Fibroblast of villous mesenchyme (primary cell): Measurements from ENCODE around the gene WDFY4. TPM values are rescaled to one million over a fixed set of nuclear protein-coding genes. Genes with fewer than 3 reads are reported as not detected.
A peak's percentile ranks its signal among the peaks of the same experiment; 100 is the strongest.

Experiments used
- DNase-seq: peaks from one replicate; pipeline ENCODE4 v3.0.0-alpha.2; 2010; ENCODE audit warnings: low read depth
- H3K4me3 ChIP-seq: 2 replicates; pipeline ENCODE4 v1.5.1; 2011; ENCODE audit warnings: low read depth, mild to moderate bottlenecking, low read length
- total RNA-seq: library from RNA; depleted of rRNA; stranded (reverse); fragments of >200 nt; gene quantifications from 2 replicates; pipeline ENCODE4 v1.2.3, GENCODE V29; 2012
- TF ChIP-seq, protein P1 (sequence below): IDR thresholded peaks from 2 replicates; pipeline ENCODE4 v1.5.1; 2012; ENCODE audit warnings: low read depth, mild to moderate bottlenecking, low read length; ENCODE audit not compliant: insufficient read depth

Gene WDFY4
- total RNA-seq, 1 donor: not detected

DNA sequence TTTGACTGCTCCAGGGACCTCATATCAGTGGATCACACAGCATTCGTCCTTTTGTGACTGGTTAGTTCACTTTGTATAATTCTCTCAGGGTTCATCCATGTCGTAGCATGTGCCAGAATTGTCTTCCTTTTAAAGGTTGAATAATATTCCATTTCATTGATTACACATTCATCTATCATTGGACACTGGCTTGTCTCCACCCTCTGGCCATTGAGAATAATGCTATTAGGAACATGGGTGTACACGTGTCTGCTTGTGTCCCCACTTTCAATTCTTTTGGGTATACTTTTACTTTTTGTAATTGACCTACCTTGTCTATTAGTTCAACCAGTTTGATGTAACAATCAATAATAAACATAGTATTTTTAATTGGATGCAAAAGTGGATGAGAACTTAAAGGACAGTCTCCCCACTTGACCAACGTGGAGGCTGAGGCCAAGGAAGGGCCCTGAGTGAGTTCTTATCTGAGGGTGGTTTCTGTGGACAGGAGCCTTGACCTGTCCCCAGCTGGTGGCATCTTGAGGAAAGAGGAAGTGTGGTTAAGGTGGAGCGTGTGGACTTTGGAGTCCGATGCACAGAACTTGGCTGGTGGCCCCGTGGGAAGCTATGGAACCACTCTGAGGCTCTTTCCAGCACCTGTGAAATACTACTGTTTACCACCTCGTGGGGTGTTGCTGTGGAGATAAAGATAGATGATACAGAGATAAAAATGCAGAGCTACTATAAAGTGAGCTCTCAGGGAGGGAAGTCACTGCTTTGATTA, 16.6 kb downstream of the WDFY4 start:
- no peak overlapping the region for H3K4me3 ChIP-seq
- DNase-seq: no peak
- TF ChIP-seq, protein P1, sequence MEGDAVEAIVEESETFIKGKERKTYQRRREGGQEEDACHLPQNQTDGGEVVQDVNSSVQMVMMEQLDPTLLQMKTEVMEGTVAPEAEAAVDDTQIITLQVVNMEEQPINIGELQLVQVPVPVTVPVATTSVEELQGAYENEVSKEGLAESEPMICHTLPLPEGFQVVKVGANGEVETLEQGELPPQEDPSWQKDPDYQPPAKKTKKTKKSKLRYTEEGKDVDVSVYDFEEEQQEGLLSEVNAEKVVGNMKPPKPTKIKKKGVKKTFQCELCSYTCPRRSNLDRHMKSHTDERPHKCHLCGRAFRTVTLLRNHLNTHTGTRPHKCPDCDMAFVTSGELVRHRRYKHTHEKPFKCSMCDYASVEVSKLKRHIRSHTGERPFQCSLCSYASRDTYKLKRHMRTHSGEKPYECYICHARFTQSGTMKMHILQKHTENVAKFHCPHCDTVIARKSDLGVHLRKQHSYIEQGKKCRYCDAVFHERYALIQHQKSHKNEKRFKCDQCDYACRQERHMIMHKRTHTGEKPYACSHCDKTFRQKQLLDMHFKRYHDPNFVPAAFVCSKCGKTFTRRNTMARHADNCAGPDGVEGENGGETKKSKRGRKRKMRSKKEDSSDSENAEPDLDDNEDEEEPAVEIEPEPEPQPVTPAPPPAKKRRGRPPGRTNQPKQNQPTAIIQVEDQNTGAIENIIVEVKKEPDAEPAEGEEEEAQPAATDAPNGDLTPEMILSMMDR: no peak

DNA sequence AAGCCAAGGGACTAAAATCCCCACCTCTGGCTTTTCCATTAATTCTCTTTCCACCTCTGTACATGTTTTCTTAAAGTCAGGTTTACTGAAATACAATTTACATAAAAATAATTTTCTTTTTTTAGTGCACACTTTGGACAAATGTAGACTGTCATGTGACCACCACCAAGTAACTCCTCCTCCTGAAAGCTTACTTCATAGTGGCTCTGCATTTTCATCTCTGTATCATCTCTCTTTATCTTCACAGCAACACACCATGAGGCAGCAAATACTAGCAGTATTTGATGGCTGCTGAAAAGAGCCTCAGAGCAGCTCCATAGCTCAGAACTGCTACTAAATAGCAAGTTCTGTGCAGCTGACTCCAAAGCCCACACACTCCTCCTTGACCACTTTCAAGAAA, 17.3 kb downstream of the WDFY4 start:
- TF ChIP-seq, protein P1: no peak
- no peak for DNase-seq
- no peak overlapping the region for H3K4me3 ChIP-seq

DNA sequence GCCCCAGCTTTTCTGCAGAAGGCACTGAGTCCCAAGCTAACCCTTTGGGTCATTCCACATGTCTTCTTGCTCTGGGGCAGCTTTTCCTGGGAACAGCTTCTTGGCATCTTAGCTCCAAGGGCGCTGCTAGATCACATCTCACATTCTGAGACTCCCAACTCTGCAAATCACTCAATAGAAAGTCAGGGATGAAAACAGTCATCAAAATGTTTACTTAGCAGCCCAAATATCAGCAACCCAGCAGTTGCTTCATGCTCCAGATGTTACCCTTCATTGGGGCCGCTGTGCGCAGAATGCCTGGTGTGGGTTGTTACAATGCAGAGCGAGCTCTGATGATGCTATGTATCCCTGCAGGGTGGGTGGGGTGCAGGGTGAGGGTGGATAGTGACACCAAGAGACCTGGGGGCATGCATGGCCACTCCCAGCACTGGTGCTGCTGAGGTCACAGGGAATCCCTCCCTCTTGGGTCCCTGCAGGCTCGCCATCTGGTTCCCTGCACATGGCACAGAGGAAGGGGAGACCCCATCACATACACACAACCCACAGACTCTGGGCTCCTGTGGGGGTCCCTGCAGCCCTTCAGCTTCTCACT, 19.0 kb downstream of the WDFY4 start:
- no peak for DNase-seq
- TF ChIP-seq, protein P1: no peak

DNA sequence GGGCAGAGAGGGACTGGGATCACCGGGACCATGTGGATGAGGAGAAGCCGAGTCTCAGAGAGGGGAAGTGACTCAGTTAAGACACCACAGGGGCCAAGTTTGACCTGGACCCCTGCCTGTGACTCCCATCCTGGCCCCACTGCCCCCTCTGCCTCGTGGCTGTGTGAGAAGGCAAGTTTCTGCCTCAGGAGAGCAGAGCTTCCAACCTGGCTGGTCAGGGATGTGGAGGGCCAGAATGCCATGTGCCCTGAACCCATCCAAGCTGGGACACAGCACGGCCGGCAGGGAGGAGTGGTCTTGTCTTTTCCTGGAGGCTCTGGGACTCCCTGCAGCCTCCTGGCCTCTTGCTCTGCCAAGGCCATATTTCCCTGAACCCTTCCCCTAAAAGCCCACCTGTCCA, 19.5 kb downstream of the WDFY4 start:
- H3K4me3 ChIP-seq: no peak overlapping the region
- TF ChIP-seq, protein P1: no peak
- no peak for DNase-seq

More for the DNA sequence above, 19.0 kb downstream of the WDFY4 start:
- H3K4me3 ChIP-seq: no peak overlapping the region

DNA sequence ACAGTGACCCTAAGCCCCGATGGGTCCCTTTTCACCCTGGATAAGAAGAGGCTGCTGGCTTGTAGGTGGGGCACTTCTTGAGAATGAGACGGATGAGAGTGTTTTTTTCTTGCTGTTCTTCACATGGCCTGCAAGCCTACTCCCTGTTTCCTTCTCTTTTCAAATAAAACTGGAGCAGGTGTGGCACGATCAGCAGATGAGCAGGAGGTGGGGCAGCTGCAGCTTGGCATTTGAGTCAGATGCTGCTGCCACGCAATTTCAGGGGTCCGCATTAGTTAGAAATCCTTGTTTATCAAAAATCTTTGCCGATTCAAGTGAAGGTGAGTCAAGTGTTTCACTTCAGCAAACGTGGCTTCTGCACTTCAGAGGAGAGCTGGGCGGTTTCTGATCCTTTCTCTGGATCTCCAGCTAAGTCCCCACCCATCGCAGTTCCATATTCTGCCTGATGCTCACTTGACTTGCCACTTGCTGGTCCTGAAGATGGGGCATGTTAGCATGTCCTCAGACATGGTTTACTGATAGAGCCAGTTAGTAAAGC, 20.8 kb downstream of the WDFY4 start:
- TF ChIP-seq, protein P1: no peak
- no peak overlapping the region for H3K4me3 ChIP-seq
- DNase-seq: no peak

DNA sequence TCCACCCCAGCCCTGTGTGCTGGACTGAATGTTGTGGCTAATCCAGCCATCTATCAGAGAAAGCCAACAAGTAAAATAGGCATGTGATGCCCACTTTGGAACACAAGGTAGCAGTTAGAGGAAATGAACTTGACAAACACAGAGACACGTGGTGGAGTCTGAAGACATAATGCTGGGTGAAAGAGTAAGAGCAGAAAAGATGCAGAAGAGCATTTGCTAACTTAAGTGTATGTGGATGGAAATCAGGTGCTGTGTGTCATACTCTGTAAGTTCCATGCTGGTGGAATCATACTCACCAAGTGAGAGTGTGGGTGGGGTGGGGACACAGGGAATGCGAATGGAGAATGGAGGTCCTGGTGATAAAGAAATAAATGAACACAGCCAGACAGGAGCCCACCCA, 22.8 kb downstream of the WDFY4 start:
- no peak for DNase-seq
- TF ChIP-seq, protein P1: no peak
- no peak overlapping the region for H3K4me3 ChIP-seq

DNA sequence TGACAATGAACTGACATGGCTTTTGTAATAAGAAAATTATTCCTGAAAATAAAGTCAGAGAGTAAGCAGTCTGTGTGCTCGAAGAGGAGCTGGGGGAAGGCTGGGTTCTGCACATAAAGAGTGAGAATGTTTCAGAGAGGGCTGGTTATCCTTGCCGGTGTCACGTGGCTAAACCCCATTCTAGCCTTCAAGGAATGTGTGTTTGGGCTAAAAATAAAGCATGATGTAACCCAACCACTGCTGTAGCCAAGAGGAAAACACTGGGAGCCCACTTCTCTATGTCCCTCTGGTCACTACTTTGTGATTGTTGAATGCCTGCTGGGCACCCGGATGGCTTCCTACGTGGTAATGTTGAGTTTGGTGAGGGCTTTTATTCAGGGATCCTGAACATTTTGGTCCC, 23.5 kb downstream of the WDFY4 start:
- DNase-seq: peak; percentile 21
- TF ChIP-seq, protein P1: no peak

More for the DNA sequence above, 23.5 kb downstream of the WDFY4 start:
- H3K4me3 ChIP-seq: no peak overlapping the region
